Endodermal cell (in vitro differentiated cells): ENCODE results near the gene SFRP2. TPM values are rescaled to one million over a fixed set of nuclear protein-coding genes. Genes with fewer than 3 reads are reported as not detected.

Experiments
- DNase-seq: peaks from one replicate; pipeline ENCODE4 v3.0.0-alpha.2; 2017
- H3K27ac ChIP-seq: 2 replicates; pipeline ENCODE4 v1.5.1; 2013; ENCODE audit warnings: mild to moderate bottlenecking, low read depth, low read length, moderate library complexity
- H3K27me3 ChIP-seq: 2 replicates; pipeline ENCODE4 v1.6.1; 2013; ENCODE audit warnings: mild to moderate bottlenecking, low read length, moderate library complexity; ENCODE audit not compliant: insufficient read depth, control insufficient read depth, poor library complexity, severe bottlenecking
- H3K36me3 ChIP-seq: 2 replicates; pipeline ENCODE4 v1.7.0; 2013; ENCODE audit warnings: mild to moderate bottlenecking, low read length, moderate library complexity; ENCODE audit not compliant: control insufficient read depth, insufficient read depth
- H3K4me1 ChIP-seq: one replicate; pipeline ENCODE4 v1.7.0; 2013; ENCODE audit warnings: low read length; ENCODE audit not compliant: control insufficient read depth, insufficient read depth
- H3K4me3 ChIP-seq: 2 replicates; pipeline ENCODE4 v1.5.1; 2013; ENCODE audit warnings: mild to moderate bottlenecking, low read length, moderate library complexity
- H3K9ac ChIP-seq: 2 replicates; pipeline ENCODE4 v1.6.1; 2013; ENCODE audit warnings: mild to moderate bottlenecking, low read length, moderate library complexity; ENCODE audit not compliant: poor library complexity, severe bottlenecking; ENCODE audit errors: extremely low read depth
- H3K9me3 ChIP-seq: 2 replicates; pipeline ENCODE4 v1.6.1; 2013; ENCODE audit warnings: mild to moderate bottlenecking, low read length, moderate library complexity; ENCODE audit not compliant: control insufficient read depth
- H3K27ac Mint-ChIP-seq: 2 replicates; pipeline ENCODE4 v1.8.0; 2020; ENCODE audit warnings: mixed read lengths
- H3K27me3 Mint-ChIP-seq: 2 replicates; pipeline ENCODE4 v1.8.0; 2021; ENCODE audit warnings: mild to moderate bottlenecking, mixed read lengths; ENCODE audit not compliant: insufficient read depth
- H3K36me3 Mint-ChIP-seq: 2 replicates; pipeline ENCODE4 v1.8.0; 2020; ENCODE audit warnings: low read depth, mixed read lengths
- H3K4me1 Mint-ChIP-seq: 2 replicates; pipeline ENCODE4 v1.8.0; 2020; ENCODE audit warnings: mixed read lengths
- H3K4me3 Mint-ChIP-seq: 2 replicates; pipeline ENCODE4 v1.8.0; 2020; ENCODE audit warnings: mild to moderate bottlenecking, moderate library complexity, mixed read lengths
- H3K9me3 Mint-ChIP-seq: 2 replicates; pipeline ENCODE4 v1.8.0; 2020; ENCODE audit warnings: mild to moderate bottlenecking, mixed read lengths
- CTCF ChIP-seq: fragments of 200-600 bp; sonication (generic); conservative IDR thresholded peaks from 2 replicates; pipeline ENCODE4 v1.5.0; 2021; ENCODE audit warnings: antibody characterized with exemption, mild to moderate bottlenecking
- WGBS, 2 experiments: methylation state at CpG; one replicate each; pipeline versions ENCODE4 v1.1.5 to v1.1.7; 2013; ENCODE audit warnings: missing lambda C conversion rate in 2 of 2, mixed read lengths in 1 of 2; ENCODE audit not compliant: insufficient coverage in 1 of 2, insufficient read length in 1 of 2; 5-methylcytosine and 5-hydroxymethylcytosine counted together
- total RNA-seq, 2 donors: library from RNA; stranded (reverse); fragmentation: NEBNext Ultra II Directional in 1 of 2; extraction: Animal tissue kit (Norgen Biotek cat#: 25700) in 1 of 2; gene quantifications; 2 replicates in 1 of 2; 3 replicates in 1 of 2; pipeline ENCODE4 v1.2.1, GENCODE V29; 2021

The SFRP2 gene
- total RNA-seq, 2 donors from 2014 or later, result 5.3 to 69.1 TPM

GRCh38 chr4:153798420-153798819 is 9.5 kb upstream of the SFRP2 start:
- no peaks in the 10 kb centered on the region for H3K36me3 ChIP-seq
- no peak overlapping the region for H3K9ac ChIP-seq
- H3K4me3 Mint-ChIP-seq, result no peak overlapping the region
- peaks cover 4% of the 10 kb centered on the region for H3K4me1 ChIP-seq
- H3K27me3 ChIP-seq, result peaks cover 45% of the 10 kb centered on the region
- H3K27me3 Mint-ChIP-seq, result peaks cover 9% of the 10 kb centered on the region
- no peak for TF ChIP-seq CTCF
- H3K36me3 Mint-ChIP-seq, result no peaks in the 10 kb centered on the region
- 78 to 94% methylated on average over 2 to 3 of the region's 3 CpGs for WGBS, 2 experiments
- DNase-seq, result no peak
- no peak overlapping the region for H3K4me3 ChIP-seq
- no peak overlapping the region for H3K27ac ChIP-seq
- H3K27ac Mint-ChIP-seq, result no peak overlapping the region
- peaks cover 12% of the 10 kb centered on the region for H3K4me1 Mint-ChIP-seq
- no peaks in the 10 kb centered on the region for H3K9me3 Mint-ChIP-seq
- no peaks in the 10 kb centered on the region for H3K9me3 ChIP-seq

- H3K27ac ChIP-seq, result no peak overlapping the region
- Mint-ChIP-seq H3K27me3 (peaks cover 47% of the 10 kb centered on the region), H3K4me1 (peaks cover 30% of the 10 kb centered on the region), H3K9me3 (no peaks in the 10 kb centered on the region), H3K27ac (no peak overlapping the region), H3K4me3 (no peak overlapping the region), H3K36me3 (no peaks in the 10 kb centered on the region)
- no peaks in the 10 kb centered on the region for H3K4me1 ChIP-seq
- no peak overlapping the region for H3K4me3 ChIP-seq
- peaks cover 79% of the 10 kb centered on the region for H3K27me3 ChIP-seq
- no peaks in the 10 kb centered on the region for H3K36me3 ChIP-seq
- H3K9me3 ChIP-seq, result no peaks in the 10 kb centered on the region
- no peak overlapping the region for H3K9ac ChIP-seq
- no peak for DNase-seq
- TF ChIP-seq CTCF, result no peak
- 81 to 90% methylated on average over 4 to 5 of the region's 5 CpGs for WGBS, 2 experiments
Observed at GRCh38 chr4:153794006-153794405, 5.1 kb upstream of the SFRP2 start.

- H3K4me1 ChIP-seq, result no peaks in the 10 kb centered on the region
- peak; percentile 83 for DNase-seq
- peak; percentile 56 for TF ChIP-seq CTCF
- peak overlapping the region; percentile 88 for H3K4me3 Mint-ChIP-seq
- H3K9me3 ChIP-seq, result no peaks in the 10 kb centered on the region
- H3K9ac ChIP-seq, result no peak overlapping the region
- WGBS, 2 experiments, result 42 to 64% methylated on average over 23 to 39 of the region's 39 CpGs
- peak overlapping the region; percentile 69 for H3K4me3 ChIP-seq
- H3K27me3 Mint-ChIP-seq, result peaks cover 57% of the 10 kb centered on the region
- peaks cover 92% of the 10 kb centered on the region for H3K27me3 ChIP-seq
- H3K36me3 ChIP-seq, result no peaks in the 10 kb centered on the region
- no peaks in the 10 kb centered on the region for H3K9me3 Mint-ChIP-seq
- H3K4me1 Mint-ChIP-seq, result peaks cover 31% of the 10 kb centered on the region
- H3K36me3 Mint-ChIP-seq, result no peaks in the 10 kb centered on the region
- peak overlapping the region; percentile 25 for H3K27ac ChIP-seq
- peak overlapping the region; percentile 95 for H3K27ac Mint-ChIP-seq
Observed at GRCh38 chr4:153792618-153793247, 3.9 kb upstream of the SFRP2 start.
